HG03066 (cell line): ENCODE measurements around the gene POGZ.

Experiments used
- ATAC-seq: cut with Tn5 transposase; IDR thresholded peaks from one replicate; pipeline ENCODE4 v1.9.1; 2021; ENCODE audit warnings: low read depth; ENCODE audit not compliant: unreplicated experiment

The POGZ gene

GRCh38 chr1:151384584-151384983 is 74.7 kb downstream of the POGZ start:
- no peak for ATAC-seq

GRCh38 chr1:151377150-151377884 is 82.0 kb downstream of the POGZ start:
- no peak for ATAC-seq

GRCh38 chr1:151373196-151373595 is 86.1 kb downstream of the POGZ start:
- ATAC-seq, result no peak

- ATAC-seq, result no peak
These were observed 87.0 kb downstream of the POGZ start, which contains the start of gene SELENBP1 for GRCh38 chr1:151372058-151372934. TSS of gene SELENBP1 (minus strand) at chr1:151372705. CDS start at chr1:151372641, 64 bp downstream.

- ATAC-seq, result no peak
These were observed 87.8 kb downstream of the POGZ start for GRCh38 chr1:151371370-151372057.

GRCh38 chr1:151370211-151370911 is 88.9 kb downstream of the POGZ start:
- ATAC-seq, result no peak

- ATAC-seq, result no peak
These were observed 89.7 kb downstream of the POGZ start for GRCh38 chr1:151369621-151370048.

GRCh38 chr1:151369302-151369610 is 90.0 kb downstream of the POGZ start:
- ATAC-seq, result no peak

GRCh38 chr1:151368393-151369301 is 90.6 kb downstream of the POGZ start:
- ATAC-seq, result no peak

- no peak for ATAC-seq
These were observed 91.5 kb downstream of the POGZ start for GRCh38 chr1:151367658-151368392.

- no peak for ATAC-seq
These were observed 94.3 kb downstream of the POGZ start for GRCh38 chr1:151364996-151365395.

- ATAC-seq, result no peak
These were observed 96.8 kb downstream of the POGZ start for GRCh38 chr1:151362308-151363155.

GRCh38 chr1:151361883-151362282 is 97.4 kb downstream of the POGZ start:
- ATAC-seq, result no peak

GRCh38 chr1:151356696-151357095 is 102.6 kb downstream of the POGZ start:
- no peak for ATAC-seq
